Astrocyte (in vitro differentiated cells and primary cell): ENCODE results near the gene ITGA1. TPM values are rescaled to one million over a fixed set of nuclear protein-coding genes. Genes with fewer than 3 reads are reported as not detected.

Source experiments
- DNase-seq: peaks from one replicate; pipeline ENCODE4 v3.0.0-alpha.2; 2010; ENCODE audit warnings: low read depth
- FAIRE-seq: peaks from 2 replicates; lab custom pipeline; 2011; peaks lifted over from hg19 to GRCh38; lab: Jason Lieb, UNC
- H2AFZ ChIP-seq: 2 replicates; pipeline ENCODE4 v1.6.0; 2012; ENCODE audit warnings: low read depth, low read length, inconsistent platforms
- H3K27ac ChIP-seq: 2 replicates; pipeline ENCODE4 v1.5.1; 2011; ENCODE audit warnings: low read depth, low read length, inconsistent platforms
- H3K27me3 ChIP-seq: 2 replicates; pipeline ENCODE4 v1.6.0; 2011; ENCODE audit warnings: low read length, inconsistent platforms; ENCODE audit not compliant: insufficient read depth
- H3K36me3 ChIP-seq: 2 replicates; pipeline ENCODE4 v1.5.1; 2011; ENCODE audit warnings: low read length, inconsistent platforms; ENCODE audit not compliant: insufficient read depth
- H3K4me1 ChIP-seq: 2 replicates; pipeline ENCODE4 v1.5.1; 2011; ENCODE audit warnings: low read length, inconsistent platforms; ENCODE audit not compliant: insufficient read depth
- H3K4me2 ChIP-seq: 2 replicates; pipeline ENCODE4 v1.6.0; 2012; ENCODE audit warnings: low read length, inconsistent platforms
- H3K4me3 ChIP-seq: 2 replicates; pipeline ENCODE4 v1.5.1; 2011; ENCODE audit warnings: low read depth, mild to moderate bottlenecking, low read length, inconsistent platforms; ENCODE audit not compliant: insufficient read depth
- H3K79me2 ChIP-seq: 2 replicates; pipeline ENCODE4 v1.6.0; 2012; ENCODE audit warnings: mild to moderate bottlenecking, low read length, inconsistent platforms; ENCODE audit not compliant: insufficient read depth
- H3K9ac ChIP-seq: 2 replicates; pipeline ENCODE4 v1.6.0; 2012; ENCODE audit warnings: mild to moderate bottlenecking, low read length, inconsistent platforms
- H3K9me3 ChIP-seq: 2 replicates; pipeline ENCODE4 v1.5.1; 2012; ENCODE audit warnings: low read depth, mild to moderate bottlenecking, low read length, inconsistent platforms; ENCODE audit not compliant: insufficient read depth
- H4K20me1 ChIP-seq: 2 replicates; pipeline ENCODE4 v1.6.0; 2012; ENCODE audit warnings: low read length, inconsistent platforms; ENCODE audit not compliant: insufficient read depth
- H3K27ac Mint-ChIP-seq: one replicate; pipeline ENCODE4 v1.8.0; 2021; ENCODE audit warnings: mild to moderate bottlenecking, mixed read lengths; ENCODE audit not compliant: unreplicated experiment
- H3K27me3 Mint-ChIP-seq: one replicate; pipeline ENCODE4 v1.8.0; 2021; ENCODE audit warnings: low read depth, mixed read lengths; ENCODE audit not compliant: unreplicated experiment
- H3K36me3 Mint-ChIP-seq: one replicate; pipeline ENCODE4 v1.8.0; 2021; ENCODE audit warnings: low read depth, mixed read lengths; ENCODE audit not compliant: unreplicated experiment
- H3K4me1 Mint-ChIP-seq: one replicate; pipeline ENCODE4 v1.8.0; 2021; ENCODE audit warnings: low read depth, mixed read lengths; ENCODE audit not compliant: unreplicated experiment
- H3K4me3 Mint-ChIP-seq: one replicate; pipeline ENCODE4 v1.8.0; 2021; ENCODE audit warnings: mild to moderate bottlenecking, moderate library complexity, mixed read lengths; ENCODE audit not compliant: unreplicated experiment
- H3K9me3 Mint-ChIP-seq: one replicate; pipeline ENCODE4 v1.8.0; 2021; ENCODE audit warnings: mild to moderate bottlenecking, mixed read lengths; ENCODE audit not compliant: unreplicated experiment
- EZH2 ChIP-seq: IDR thresholded peaks from 2 replicates; pipeline ENCODE4 v1.6.1; 2012; ENCODE audit warnings: mild to moderate bottlenecking, low read length, inconsistent platforms; ENCODE audit not compliant: insufficient read depth
- total RNA-seq: library from RNA; stranded (reverse); gene quantifications from 2 replicates; pipeline ENCODE4 v1.2.1, GENCODE V29; 2021
- TF ChIP-seq, protein P1 (sequence below): IDR thresholded peaks from 2 replicates; pipeline ENCODE4 v1.5.1; 2011; ENCODE audit warnings: low read depth, mild to moderate bottlenecking, inconsistent platforms, low read length, moderate library complexity; ENCODE audit not compliant: insufficient read depth

Gene ITGA1
- total RNA-seq, 1 donor from 2014 or later = 73.7 TPM

DNA sequence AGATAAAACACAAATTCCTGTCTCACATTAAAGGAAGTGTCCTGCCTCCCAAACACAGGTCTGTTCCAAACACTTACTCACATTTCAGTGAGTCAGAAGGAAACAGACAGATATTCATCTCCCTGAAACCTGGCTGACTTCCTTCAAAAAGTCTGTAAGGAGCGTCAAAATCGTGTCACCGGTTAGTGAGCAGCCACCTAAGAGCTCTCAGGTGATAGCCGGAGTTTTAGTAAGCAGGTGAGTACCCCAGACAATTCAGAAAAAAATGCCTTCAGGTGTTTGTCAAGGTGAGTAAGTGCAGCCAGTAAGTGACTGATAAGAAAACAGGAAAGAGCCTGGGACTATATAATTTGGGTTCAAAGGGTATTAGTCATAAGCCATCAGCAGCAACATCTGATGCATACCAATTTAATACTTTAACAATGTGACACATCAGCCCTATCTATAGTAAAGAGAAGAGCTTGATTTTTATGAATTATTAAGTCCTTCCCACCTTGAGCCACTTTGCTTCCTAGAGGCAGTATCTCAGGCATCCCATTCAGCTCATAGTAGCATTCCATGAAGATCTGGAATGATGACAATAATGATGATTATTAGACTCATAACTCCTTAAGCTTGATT is 200.1 kb downstream of the ITGA1 start:
- H3K27ac Mint-ChIP-seq = peak overlapping the region; percentile 51
- Histone ChIP-seq H3K79me2 (peaks cover 35% of the 10 kb centered on the region), H4K20me1 (no peaks in the 10 kb centered on the region), H3K27me3 (no peaks in the 10 kb centered on the region), H3K4me1 (peaks cover 28% of the 10 kb centered on the region), H3K4me3 (no peak overlapping the region), H3K4me2 (peak overlapping the region; percentile 97), H2AFZ (no peak overlapping the region), H3K9me3 (no peaks in the 10 kb centered on the region), H3K27ac (peak overlapping the region; percentile 55), H3K9ac (peak overlapping the region; percentile 79), H3K36me3 (peaks cover under 1% of the 10 kb centered on the region)
- H3K27me3 Mint-ChIP-seq = no peaks in the 10 kb centered on the region
- peak overlapping the region; percentile 80 for H3K4me3 Mint-ChIP-seq
- FAIRE-seq (peak; percentile 79), DNase-seq (peak; percentile 86)
- no peaks in the 10 kb centered on the region for H3K36me3 Mint-ChIP-seq
- H3K4me1 Mint-ChIP-seq = peaks cover 33% of the 10 kb centered on the region
- H3K9me3 Mint-ChIP-seq = no peaks in the 10 kb centered on the region
- TF ChIP-seq EZH2 = no peak
- TF ChIP-seq, protein P1, sequence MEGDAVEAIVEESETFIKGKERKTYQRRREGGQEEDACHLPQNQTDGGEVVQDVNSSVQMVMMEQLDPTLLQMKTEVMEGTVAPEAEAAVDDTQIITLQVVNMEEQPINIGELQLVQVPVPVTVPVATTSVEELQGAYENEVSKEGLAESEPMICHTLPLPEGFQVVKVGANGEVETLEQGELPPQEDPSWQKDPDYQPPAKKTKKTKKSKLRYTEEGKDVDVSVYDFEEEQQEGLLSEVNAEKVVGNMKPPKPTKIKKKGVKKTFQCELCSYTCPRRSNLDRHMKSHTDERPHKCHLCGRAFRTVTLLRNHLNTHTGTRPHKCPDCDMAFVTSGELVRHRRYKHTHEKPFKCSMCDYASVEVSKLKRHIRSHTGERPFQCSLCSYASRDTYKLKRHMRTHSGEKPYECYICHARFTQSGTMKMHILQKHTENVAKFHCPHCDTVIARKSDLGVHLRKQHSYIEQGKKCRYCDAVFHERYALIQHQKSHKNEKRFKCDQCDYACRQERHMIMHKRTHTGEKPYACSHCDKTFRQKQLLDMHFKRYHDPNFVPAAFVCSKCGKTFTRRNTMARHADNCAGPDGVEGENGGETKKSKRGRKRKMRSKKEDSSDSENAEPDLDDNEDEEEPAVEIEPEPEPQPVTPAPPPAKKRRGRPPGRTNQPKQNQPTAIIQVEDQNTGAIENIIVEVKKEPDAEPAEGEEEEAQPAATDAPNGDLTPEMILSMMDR = no peak

DNA sequence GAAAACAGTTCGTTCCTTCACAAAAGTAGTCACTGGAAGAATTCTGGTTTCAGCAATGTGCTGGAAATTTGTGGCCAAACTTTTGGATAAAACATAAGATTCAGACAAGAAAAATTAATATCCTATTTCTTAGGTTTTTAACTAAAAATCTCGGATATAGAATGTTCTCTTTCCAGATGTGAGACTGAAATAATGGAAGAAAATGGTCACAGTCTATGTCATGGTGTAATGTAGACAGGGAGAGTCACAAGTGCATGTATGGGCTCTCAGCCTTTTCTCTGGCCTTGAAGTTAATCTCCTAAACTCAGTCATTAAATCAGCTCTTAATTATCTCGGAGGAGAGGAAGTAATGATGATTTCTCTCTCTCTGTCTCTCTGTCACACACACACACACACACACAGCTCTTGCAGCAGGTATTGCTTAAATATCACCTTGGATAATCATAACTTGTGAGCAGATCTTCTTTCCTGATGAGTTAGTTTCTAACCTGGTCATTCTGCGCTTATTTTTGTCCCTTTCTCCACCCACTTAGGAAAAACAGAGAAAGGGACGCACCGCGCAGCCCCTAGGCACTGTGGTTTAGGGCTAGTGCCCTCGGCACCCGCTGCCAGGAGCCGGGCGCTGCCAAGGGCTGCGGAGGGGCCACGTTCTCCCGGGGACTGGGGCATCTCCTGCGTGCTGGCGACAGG is 200.8 kb downstream of the ITGA1 start:
- H3K4me1 Mint-ChIP-seq = peaks cover 31% of the 10 kb centered on the region
- Histone ChIP-seq H3K4me2 (peak overlapping the region; percentile 97), H3K9ac (peak overlapping the region; percentile 79), H3K27ac (peak overlapping the region; percentile 55), H3K9me3 (no peaks in the 10 kb centered on the region), H3K36me3 (peaks cover 5% of the 10 kb centered on the region), H3K4me3 (peak overlapping the region; percentile 87), H3K4me1 (peaks cover 28% of the 10 kb centered on the region), H2AFZ (peak overlapping the region; percentile 84), H4K20me1 (no peaks in the 10 kb centered on the region), H3K79me2 (peaks cover 41% of the 10 kb centered on the region), H3K27me3 (no peaks in the 10 kb centered on the region)
- FAIRE-seq = no peak
- H3K4me3 Mint-ChIP-seq = peak overlapping the region; percentile 80
- H3K36me3 Mint-ChIP-seq = no peaks in the 10 kb centered on the region
- no peak for DNase-seq
- no peaks in the 10 kb centered on the region for H3K9me3 Mint-ChIP-seq
- no peaks in the 10 kb centered on the region for H3K27me3 Mint-ChIP-seq
- no peak overlapping the region for H3K27ac Mint-ChIP-seq
- TF ChIP-seq, protein P1 = no peak
- no peak for TF ChIP-seq EZH2
